ENCODE data around the gene SYNC. TPM values are rescaled to one million over a fixed set of nuclear protein-coding genes. Genes with fewer than 3 reads are reported as not detected.

Gene SYNC
- total and polyA plus RNA-seq, 9 of the 15 experiments (the other 6 are each of a cell fraction or from before 2014, with no cell fraction given): 0.49 to 1.1 (median 0.87) TPM

DNA sequence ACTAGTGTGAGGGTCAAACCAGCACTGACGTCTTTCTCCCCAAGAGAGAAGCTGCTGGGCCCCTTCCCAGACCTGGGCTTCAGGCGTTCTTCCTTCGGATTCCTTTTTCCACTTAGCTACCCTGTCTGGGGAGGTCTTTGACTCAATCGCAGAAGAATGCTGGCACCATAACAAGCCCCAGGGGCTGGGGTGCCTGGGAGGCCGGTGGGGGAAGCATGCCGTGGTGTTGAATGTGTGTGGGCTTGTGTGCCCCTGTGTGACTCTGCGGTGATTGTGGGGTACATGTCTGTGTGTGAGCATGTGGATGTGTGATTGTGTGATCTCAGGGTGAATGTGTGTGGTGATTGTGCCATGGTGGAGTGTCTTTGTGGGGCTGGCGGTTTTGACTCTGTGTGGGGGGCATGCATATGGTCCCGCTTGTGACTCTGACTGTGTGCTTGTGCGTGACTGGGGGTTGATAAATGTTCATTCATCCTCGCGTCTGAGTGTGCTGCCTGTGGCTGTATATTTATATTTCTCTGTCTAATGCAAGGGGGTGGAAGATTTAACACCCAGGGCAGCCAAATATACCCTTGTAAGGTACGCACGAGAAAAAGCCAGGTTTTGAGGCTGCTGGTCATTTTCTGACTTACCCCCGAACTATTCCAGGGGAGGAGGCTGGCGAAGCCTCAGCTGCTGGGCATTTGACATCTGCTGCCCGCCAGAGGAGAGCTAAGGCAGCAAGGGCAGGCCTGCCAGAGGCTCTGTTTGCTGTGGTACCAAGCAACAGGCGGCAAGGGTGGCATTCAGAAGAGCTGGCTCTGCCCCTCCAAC lies 1.1 kb upstream of the SYNC start (continued):
- TF ChIP-seq, protein P1, sequence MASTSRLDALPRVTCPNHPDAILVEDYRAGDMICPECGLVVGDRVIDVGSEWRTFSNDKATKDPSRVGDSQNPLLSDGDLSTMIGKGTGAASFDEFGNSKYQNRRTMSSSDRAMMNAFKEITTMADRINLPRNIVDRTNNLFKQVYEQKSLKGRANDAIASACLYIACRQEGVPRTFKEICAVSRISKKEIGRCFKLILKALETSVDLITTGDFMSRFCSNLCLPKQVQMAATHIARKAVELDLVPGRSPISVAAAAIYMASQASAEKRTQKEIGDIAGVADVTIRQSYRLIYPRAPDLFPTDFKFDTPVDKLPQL (IDR thresholded peaks at IDR 0.05; ENCODE audit: extremely low read depth, insufficient read length): no peak
- TF ChIP-seq STAT6 (CRISPR knock-in tag; IDR thresholded peaks at IDR 0.05): 0 out of 2 replicates have a peak, but pooled peaks have one; percentile 33
- TF ChIP-seq SMARCA5 (IDR thresholded peaks at IDR 0.05): peak; percentile 57; the same call in 1 of the 2 replicates
- no peak for TF ChIP-seq PKNOX1 (IDR thresholded peaks at IDR 0.05)
- 0 out of 2 replicates have a peak, but pooled peaks have one; percentile 61 for TF ChIP-seq FOXP1 (CRISPR knock-in tag; IDR thresholded peaks at IDR 0.05)
- TF ChIP-seq ELF4 (CRISPR knock-in tag; IDR thresholded peaks at IDR 0.05): 0 out of 2 replicates have a peak, but pooled peaks have one; percentile 38
- no peak for TF ChIP-seq ZNF354B (CRISPR knock-in tag; IDR thresholded peaks at IDR 0.05)
- TF ChIP-seq OTX1 (CRISPR knock-in tag; IDR thresholded peaks at IDR 0.05): 0 out of 2 replicates have a peak, but pooled peaks have one; percentile 19
- TF ChIP-seq, protein P2, sequence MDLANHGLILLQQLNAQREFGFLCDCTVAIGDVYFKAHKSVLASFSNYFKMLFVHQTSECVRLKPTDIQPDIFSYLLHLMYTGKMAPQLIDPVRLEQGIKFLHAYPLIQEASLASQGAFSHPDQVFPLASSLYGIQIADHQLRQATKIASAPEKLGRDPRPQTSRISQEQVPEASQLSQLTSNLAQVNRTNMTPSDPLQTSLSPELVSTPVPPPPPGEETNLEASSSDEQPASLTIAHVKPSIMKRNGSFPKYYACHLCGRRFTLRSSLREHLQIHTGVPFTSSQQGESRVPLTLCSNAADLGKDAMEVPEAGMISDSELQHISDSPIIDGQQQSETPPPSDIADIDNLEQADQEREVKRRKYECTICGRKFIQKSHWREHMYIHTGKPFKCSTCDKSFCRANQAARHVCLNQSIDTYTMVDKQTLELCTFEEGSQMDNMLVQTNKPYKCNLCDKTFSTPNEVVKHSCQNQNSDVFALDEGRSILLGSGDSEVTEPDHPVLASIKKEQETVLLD (IDR thresholded peaks at IDR 0.05): peak; percentile 67; the same call in 1 of the 2 replicates
- no peak for TF ChIP-seq SIN3B (IDR thresholded peaks at IDR 0.05; ENCODE audit: low read depth)
- no peak for TF ChIP-seq SAFB2 (IDR thresholded peaks at IDR 0.05; ENCODE audit: borderline replicate concordance, low read depth, low read length, severe bottlenecking)
- TF ChIP-seq MIER1 (IDR thresholded peaks at IDR 0.05; ENCODE audit: low read depth): 0 out of 2 replicates have a peak, but pooled peaks have one; percentile 52
- no peak for TF ChIP-seq TRIM24 (IDR thresholded peaks at IDR 0.05)
- TF ChIP-seq ZNF584 (CRISPR knock-in tag; IDR thresholded peaks at IDR 0.05; ENCODE audit: low read depth): no peak
- TF ChIP-seq, protein P3, sequence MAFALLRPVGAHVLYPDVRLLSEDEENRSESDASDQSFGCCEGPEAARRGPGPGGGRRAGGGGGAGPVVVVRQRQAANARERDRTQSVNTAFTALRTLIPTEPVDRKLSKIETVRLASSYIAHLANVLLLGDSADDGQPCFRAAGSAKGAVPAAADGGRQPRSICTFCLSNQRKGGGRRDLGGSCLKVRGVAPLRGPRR (CRISPR knock-in tag; IDR thresholded peaks at IDR 0.05): 0 out of 2 replicates have a peak, but pooled peaks have one; percentile 18
- 0 out of 2 replicates have a peak, but pooled peaks have one; percentile 35 for TF ChIP-seq NFRKB (IDR thresholded peaks at IDR 0.05; ENCODE audit: low read depth)
- TF ChIP-seq MTA2 (IDR thresholded peaks at IDR 0.05; ENCODE audit: low read depth): 0 out of 2 replicates have a peak, but pooled peaks have one; percentile 5
- no peak for TF ChIP-seq RBM22 (IDR thresholded peaks at IDR 0.05; ENCODE audit: low read depth, low read length, poor library complexity, severe bottlenecking)

Measured in K562 (cell line).